ENCODE data around the gene MED15.

The MED15 gene

GRCh38 chr22:20629401-20629800 lies 122.0 kb downstream of the MED15 start:
- DNase-seq: no peak

- DNase-seq: no peak
These were observed 123.6 kb downstream of the MED15 start for GRCh38 chr22:20630873-20631617.

- no peak for DNase-seq
These were observed 124.7 kb downstream of the MED15 start for GRCh38 chr22:20632082-20632481.

GRCh38 chr22:20632518-20632917 lies 125.1 kb downstream of the MED15 start:
- no peak for DNase-seq

GRCh38 chr22:20634560-20635226 lies 127.3 kb downstream of the MED15 start:
- no peak for DNase-seq

GRCh38 chr22:20635227-20635591 lies 127.8 kb downstream of the MED15 start:
- DNase-seq: no peak

GRCh38 chr22:20636075-20636812 lies 128.8 kb downstream of the MED15 start:
- no peak for DNase-seq

- no peak for DNase-seq
These were observed 129.5 kb downstream of the MED15 start for GRCh38 chr22:20636945-20637344.

Data from hematopoietic multipotent progenitor cell treated with erythropoietin and hydrocortisone succinate and interleukin-3 and kit ligand, for 8 days (in vitro differentiated cells).